Muscle of arm (tissue), 12 donors: ENCODE data around the gene FLNB. TPM values are rescaled to one million over a fixed set of nuclear protein-coding genes. Genes with fewer than 3 reads are reported as not detected.
"Not testable (repeated sequence)": the region's sequence is repeated elsewhere in the genome, so short reads cannot be mapped to it uniquely, and the experiment has no call there.

Experiments
- DNase-seq: peaks from one replicate; pipeline ENCODE4 v3.0.0-alpha.2; 2013
- polyA plus RNA-seq, 12 donors: library from polyadenylated mRNA; unstranded; fragments of 120-200 nt; gene quantifications; one replicate each; pipeline ENCODE4 v1.2.1, GENCODE V29; 2013; ENCODE audit not compliant: insufficient read length in 12 of 12

The FLNB gene
- polyA plus RNA-seq, 12 donors = 44.4 to 120 (median 54.9) TPM; not detected in 1

- DNase-seq = not testable (repeated sequence)
These were observed 43.5 kb downstream of the FLNB start for GRCh38 chr3:58051658-58052261.

DNA sequence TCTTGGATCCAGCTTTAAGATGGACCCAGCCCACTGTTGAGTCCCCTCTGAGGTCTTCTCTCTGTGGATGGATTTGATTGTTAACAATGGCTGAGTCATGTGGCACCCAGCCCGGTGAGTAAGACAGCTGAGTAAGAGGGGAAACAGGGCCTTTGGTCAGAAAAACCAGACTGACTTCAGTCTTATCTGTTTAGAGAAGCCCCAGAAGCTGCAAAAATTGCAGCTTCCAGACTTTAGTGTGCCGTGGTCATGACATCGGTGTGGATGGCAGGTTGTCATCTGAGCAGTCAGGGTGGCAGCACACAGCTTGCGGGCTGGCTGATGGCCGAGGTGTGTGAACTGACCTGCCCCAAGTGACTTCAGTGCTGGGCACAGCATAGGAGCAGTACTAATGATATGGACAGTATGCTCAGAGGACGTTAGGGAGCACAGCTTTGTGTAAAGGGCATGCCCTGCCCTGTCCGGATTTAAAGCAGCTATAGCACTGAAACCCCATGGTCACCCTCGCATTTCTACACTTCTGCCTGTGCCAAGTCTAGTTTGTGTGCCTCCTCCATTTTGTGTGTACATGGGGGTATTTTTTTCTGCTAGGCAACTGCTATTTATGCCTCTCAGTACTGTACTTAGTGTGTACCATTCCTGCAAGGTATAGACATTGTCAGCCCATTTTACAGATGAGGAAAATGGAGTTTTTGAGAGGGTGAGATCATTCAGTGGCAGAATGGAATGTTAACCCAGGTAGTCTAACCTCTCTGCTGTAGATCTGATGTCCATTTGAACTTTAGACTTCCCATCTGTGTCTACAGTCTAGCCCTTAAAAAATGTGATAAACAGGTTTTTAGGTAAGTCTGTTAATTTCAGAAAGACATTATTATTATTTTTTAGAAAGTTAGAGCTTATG, 44.4 kb downstream of the FLNB start:
- DNase-seq = peak; percentile 80

DNA sequence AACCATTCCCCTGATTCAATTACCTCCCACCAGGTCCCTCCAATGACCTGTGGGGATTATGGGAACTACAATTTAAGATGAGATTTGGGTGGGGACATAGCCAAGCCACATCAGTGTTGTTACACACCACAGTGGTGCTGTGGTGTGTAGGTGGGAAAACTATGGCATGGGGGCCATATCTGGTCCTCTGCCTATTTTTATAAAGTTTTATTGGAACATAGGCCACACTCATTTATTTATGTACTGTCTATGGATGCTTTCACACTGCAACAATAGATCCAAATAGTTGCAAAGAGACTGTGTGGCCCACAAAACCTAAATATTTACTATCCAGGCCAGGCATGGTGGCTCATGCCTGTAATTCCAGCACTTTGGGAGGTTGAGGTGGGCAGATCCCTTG, 46.4 kb downstream of the FLNB start:
- no peak for DNase-seq

DNA sequence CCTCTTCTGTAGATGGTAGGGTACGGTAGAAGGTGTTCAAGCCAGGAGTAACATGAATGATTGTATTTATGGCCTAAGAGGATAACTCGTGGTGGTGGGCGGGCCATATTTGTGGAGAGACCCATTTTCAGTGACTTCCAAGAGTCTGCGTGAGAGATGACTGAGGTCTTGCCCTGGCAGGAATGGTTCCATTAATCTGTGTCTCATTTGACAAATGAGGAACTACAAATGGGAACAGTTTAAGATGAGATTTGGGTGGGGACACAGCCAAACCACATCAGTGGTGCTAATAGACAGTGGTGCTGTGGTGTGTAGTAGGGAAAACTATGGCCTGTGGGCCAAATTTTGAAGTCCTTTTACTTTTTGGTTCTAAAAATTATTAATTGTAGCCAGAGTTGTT, 47.1 kb downstream of the FLNB start:
- DNase-seq = no peak

- DNase-seq = not testable (repeated sequence)
These were observed 47.7 kb downstream of the FLNB start for GRCh38 chr3:58055891-58056290.

- no peak for DNase-seq
These were observed 50.4 kb downstream of the FLNB start for GRCh38 chr3:58058361-58059263.

DNA sequence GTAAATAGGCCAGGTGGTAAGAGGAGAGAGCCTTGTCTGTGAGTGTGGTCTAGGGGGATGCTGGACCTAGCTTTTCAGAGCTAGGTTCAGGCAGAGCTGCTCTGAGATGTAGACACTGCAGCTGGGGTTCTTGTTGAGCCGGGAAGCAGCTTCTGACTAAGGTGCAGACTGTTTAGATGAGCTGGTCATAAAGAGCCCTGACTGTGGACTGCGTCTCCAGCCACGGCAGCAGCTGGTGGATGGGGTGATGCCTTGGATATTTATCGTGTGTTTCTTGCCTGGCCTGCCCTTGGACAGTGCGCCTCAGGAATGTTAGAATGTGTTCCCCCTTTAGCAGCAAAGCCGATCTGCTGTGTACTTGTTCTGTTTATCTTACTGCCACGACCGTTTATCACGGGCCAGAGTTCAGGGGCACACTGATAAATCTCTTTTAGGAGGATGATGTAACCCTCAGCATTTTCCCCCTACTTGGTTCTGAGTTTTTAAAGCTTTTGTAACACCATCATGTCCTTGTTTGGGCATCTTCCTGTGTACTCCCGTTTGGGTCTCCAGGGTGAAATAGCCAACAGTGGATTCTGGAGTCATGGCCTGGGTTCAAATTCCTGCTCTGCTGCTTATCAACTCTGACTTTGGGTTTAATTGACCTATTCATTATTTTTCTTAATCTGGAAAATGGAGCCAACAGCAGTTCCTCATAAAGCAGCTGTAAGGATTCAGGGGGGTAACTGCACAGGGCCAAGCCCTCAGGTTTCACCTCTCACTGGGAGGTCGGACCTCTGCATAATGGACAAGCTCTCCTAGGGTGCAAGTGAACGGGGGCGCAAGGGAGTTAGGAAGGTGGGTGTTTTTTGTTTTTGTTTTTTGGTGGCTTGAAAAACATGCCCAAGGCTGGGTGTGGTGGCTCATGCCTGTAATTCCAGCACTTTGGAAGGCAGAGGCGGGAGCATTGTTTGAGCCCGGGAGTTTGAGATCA, 51.4 kb downstream of the FLNB start:
- no peak for DNase-seq

- peak; percentile 82 for DNase-seq
These were observed 54.2 kb downstream of the FLNB start for GRCh38 chr3:58062472-58062871.

DNA sequence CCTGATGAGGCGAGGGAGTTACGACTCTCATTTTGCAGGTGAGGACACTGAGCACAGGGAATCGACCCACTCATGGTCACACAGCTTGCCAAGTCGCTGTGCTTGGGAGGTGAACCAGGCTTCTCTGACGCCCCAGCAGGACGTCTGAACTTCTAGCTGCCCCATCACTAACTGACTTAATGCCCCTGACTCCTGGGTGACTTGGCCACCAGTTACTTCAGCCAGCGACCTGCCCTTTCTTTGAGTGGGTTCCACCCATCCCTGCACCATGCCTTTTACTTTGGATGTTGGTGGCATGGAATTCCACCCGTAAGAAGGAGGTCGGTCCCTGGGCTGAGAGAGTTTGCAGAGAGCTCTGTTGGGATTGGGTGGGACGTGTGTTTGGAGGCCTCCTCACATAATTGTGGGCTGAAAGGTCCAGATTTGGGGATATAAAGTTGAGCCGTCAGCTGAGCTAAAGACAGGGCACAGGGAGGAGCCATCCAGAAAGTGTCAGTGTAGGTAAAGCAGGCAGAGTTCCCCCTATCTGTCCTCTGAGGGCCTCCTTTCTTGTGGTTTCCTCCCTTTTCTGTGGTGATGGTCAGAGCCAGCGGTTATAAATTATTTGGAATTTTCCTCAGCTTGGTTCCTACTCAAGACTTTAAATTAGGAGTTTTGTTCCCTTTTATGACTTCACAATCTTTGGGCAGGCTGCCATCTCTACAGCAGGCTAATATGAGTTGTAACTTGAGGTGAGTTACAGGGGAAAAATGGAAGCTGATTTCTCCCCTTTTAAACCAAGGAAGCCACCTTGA, 55.0 kb downstream of the FLNB start:
- DNase-seq = no peak

DNA sequence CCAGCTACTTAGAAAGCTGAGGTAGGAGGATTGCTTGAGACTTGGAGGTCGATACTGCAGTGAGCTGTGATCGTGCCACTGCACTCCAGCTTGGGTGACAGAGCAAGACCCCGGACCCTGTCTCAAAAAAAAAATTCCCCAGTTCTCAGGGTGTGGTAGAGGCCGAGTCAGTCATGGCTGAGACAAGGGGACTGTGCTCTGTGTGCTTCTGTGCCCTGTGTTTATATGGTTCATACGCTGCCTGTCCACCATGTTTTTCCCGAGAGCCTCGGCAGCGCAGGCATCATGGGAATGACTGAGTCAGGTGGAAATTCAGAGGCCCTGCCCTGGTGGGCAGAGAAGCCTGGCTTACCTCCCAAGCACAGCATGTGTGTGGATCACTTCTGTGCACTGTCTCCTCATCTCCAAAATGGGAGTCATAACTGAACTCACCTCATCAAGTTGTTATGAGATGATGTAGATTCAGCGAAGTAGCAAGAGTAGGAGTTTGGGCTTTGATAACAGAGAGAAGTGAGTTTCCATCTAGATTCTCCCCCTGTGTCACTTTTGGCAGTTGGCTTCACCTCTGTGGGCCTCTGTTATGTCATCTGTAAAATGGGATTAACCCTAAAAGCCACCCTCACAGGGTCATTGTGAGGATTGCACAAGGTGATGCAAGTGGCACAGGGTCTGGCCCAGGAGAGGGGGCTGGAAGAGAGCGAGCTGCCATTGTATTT, 56.9 kb downstream of the FLNB start:
- DNase-seq = no peak

DNA sequence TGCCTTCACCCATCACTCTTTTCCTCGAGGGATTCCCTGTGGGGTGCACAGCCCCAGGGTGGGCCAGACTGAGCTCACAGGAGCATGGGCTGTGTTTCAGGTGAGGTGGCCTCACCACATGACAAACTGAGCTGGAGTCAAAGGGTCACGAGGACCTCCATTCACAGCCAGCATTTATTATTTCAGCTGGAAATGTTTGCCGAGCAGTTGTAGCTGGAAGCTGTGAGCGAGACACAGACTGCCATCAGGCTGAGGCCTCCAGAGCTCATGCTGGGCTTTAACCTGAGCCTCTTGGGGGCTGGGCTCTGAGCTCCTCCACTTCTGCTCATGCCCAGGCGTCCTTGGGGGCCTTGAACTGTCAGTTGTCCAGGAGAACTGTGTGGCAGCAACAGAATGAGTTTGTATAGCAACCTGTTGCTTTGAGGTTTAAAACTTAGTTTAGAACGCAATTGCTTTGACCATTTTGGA, 57.5 kb downstream of the FLNB start:
- DNase-seq = no peak

GRCh38 chr3:58066842-58067241, 58.6 kb downstream of the FLNB start:
- no peak for DNase-seq

- DNase-seq = no peak
These were observed 60.0 kb downstream of the FLNB start for GRCh38 chr3:58068122-58068809.

- no peak for DNase-seq
These were observed 63.3 kb downstream of the FLNB start for GRCh38 chr3:58071480-58071971.

DNA sequence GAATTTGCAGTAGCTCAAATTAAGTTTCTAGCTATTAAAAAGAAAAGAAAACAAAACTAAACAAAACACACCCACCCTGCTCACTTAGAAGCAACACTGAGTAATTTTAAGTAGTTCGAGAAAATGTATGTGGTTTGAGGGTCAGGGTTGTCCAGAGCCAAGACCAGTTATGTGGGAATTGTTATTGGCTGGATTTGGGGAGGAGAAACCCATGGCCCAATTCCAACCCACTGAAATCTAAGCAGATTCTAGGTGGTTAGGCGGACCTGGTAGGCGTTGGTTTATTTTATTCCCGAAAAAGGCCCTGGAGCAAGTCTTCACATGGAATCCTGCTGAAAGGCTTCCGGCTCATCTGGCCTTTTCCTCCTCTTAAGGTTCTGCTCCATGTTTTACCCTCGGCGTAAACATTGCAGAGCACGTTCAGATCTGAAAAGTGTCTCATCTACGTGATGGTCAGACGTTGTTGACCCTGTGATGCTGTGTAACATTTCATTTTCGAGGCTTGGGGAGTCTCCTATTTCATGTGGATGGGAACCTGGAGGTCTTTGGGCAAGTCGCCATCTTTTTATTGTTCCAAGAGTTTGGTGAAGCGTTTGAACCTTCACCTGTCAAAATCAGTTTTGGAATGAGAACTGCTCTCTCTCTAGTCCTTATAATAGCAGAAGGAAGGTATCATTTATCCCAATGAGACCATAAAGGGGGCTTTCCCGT, 64.0 kb downstream of the FLNB start:
- DNase-seq = no peak

DNA sequence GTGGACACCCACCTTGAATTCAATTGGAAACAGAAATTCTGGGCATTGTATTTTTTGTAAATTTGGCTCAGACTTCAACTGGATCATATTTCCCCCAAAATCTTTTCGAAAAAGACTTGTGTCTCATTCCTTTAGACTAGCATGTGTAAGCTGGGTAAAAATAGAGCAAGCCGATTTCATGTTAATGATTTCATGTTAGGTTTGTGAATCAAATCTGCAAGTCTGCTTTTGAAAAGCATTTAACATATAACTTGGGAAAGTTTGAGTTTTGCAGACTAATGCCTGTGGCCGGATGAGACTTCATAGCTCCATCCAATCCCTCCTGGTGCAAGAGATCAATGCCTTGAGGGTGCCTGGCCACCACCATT, 64.5 kb downstream of the FLNB start:
- no peak for DNase-seq

DNA sequence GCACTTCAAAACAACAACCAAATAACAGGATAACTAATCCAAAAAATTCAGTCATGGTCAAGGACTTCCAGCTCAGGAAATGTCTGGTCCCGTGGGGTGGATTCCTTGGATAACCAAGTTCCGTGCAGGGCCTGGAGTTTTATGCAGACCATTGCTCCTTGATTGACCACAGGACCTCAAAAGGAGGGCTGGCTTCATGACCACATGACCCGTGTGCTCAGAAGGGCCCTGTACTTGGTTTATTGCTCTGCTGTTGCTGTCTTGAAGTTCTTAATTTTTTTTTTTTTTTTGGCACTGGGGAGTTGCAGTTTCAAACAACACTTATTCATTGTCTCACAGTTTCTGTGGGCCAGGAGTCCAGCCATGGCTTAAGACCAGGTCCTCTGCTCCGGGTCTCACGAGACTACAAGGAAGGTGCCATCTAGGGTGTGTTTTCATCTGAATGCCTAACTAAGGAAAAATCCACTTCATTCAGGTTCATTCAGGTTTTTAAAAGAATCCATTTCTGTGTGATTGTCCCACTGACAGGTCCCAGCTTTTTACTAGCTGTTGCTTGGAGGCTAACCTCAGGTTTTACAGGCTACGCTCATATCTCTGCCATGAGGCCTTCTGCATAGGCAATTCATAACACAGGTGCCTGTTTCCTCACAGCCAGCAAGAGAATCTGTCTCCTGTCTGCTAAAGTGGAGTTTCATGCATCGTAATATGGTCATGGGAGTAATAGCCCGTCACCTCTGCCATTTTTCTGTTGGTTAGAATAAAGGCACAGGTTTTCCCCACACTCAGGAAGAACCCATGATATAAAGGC, 65.3 kb downstream of the FLNB start:
- no peak for DNase-seq
